Stimulated activated CD4-positive, alpha-beta T cell treated with anti-CD3 and anti-CD28 coated beads, TNF-alpha, amount 100 ng/mL, for 4 hours (primary cell): ENCODE measurements around the gene SPINDOC.

Source experiments
- DNase-seq, 3 experiments: peaks; one replicate each; pipeline ENCODE4 v3.0.0-alpha.2; 2020; ENCODE audit warnings: low read depth in 3 of 3

SPINDOC gene

DNA sequence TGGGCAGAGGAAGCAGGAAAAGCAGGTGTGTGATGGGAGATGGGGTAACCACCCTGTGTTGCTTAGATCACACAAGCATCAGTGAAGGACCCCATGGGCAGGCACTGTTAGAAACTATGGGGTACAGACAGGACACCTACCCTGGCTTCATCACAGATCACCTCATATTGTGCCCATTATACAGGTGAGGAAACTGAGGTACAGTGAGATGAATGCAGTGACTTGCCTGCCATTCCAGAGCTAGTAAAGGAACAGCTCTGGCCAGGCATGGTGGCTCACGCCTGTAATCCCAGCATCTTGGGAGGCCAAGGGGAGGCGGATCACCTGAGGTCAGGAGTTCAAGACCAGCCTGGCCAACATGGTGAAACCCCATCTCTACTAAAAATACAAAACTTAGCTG is 19.8 kb downstream of the SPINDOC start:
- no peak for DNase-seq

DNA sequence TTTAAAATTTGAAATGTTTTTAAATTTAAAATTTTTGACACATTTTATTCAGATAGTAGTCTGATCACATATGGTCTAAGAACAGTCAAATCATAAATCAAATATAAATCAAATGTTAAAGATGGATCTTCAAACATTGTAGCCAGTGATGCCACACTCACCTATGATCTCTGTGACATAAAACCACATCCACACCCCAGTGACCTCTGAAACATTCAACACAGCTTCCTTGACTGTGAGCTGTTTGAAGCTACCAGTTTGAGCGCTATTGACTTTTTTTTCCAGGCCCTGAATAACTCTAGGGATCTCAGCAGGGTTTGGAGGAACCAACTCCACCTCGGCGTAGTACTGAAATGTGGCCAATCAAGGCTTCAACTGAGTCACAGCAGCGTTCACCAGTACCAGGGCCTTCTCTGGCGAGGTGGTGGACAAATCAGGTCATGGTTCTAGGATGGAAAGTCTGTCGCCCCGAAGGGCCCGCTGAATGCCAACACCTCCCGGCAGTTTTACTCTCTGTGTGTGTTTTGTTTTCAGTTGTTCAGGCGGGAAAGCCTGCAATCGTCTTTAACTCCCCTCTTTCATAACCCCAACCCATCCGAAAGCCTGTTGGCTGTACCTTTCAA is 21.4 kb downstream of the SPINDOC start:
- no peak for DNase-seq

DNA sequence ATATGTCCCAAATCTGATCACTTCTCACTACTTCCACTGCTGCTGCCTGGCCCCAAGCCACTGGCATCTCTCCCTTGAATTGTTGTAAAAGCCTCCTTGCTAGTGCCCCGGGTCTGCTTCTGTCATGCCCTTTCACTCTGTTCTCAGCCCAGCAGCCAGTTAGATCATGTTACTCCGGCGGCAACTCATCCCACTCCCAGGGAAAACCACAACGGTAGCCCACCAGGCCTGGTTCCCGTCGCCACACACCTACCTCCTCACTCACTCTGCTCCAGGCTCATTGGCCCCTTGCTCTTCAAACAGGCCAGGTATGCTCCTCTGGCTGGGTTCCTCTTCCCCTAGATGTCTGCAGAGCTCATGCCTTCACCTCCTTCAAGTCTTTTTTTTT is 21.9 kb downstream of the SPINDOC start:
- no peak for DNase-seq

DNA sequence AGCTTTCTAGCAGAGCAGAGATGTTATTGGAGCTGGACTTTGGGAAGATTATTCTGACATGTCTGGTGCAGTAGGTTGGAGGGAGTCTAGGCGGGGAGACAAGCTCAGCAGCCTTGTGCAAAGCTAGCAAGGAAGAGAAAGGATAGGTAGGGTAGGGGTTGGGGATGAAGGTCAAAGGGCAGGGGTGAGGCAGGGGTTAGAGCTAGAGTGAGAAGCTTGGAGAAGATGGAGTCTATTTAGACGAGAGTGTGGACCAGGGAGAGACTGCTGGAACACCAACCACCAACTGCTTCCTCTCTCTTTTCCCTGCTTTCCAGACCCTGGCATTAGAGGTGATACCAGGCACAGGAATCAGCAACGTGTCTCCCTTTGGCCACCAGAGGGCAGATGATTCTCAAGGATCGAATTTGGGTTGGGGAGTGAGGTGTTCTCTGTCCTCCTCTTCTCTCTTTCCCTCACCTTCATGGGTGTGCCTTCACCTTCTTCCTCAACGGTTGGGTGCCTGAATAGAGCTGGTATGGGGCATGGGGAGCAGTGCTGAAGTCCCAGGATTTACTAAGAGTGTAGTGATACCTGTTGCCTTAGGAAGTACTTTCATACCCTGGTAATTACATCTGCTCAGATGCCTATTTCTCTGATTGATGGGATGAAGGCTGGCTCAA is 23.9 kb downstream of the SPINDOC start:
- peak in 2 of 3 experiments; percentile 58 to 61 for DNase-seq

DNA sequence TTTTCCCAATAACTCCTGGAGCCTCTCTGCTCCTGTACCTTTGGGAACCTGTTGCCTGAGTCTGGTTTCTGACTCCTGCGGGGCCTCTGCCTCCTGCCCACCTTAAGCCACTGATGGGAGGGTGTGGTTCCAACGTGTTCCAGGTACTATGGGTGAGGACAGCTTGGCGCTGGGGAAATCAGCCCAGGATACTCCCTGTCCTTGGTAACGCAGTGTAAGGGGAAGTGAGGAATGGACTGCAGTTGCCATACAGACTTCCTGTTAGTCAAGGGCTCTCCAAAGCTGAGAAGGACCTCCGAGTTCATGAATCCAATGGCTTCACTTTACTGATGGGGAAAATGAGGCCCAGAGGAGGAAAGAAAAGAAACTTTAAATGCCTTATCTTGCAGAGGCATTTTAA is 24.5 kb downstream of the SPINDOC start:
- DNase-seq: no peak

DNA sequence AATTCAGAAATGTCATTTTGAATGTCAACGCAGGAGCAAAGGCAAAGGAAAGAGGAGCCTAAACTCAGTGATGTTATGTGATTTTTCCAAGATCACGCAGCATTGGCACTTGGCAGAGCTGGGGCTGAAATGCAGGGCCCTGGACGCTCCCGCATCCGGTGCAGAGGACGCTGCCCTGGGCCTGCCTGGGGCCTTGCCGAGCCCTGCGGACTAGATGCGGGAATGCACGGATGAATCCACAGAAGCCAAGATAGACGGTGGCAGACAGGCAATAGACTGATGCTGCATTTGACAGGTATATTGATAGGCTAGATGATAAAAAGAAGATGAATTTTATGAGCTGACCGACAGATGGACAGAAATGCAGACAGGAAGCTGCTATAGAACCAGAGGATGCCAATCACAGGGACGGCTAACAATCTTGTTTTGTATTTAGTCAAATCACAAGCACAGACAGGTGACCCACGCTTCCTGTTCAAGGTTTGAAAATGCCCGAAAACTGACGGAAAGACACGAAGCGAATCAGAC is 25.0 kb downstream of the SPINDOC start:
- DNase-seq: no peak

DNA sequence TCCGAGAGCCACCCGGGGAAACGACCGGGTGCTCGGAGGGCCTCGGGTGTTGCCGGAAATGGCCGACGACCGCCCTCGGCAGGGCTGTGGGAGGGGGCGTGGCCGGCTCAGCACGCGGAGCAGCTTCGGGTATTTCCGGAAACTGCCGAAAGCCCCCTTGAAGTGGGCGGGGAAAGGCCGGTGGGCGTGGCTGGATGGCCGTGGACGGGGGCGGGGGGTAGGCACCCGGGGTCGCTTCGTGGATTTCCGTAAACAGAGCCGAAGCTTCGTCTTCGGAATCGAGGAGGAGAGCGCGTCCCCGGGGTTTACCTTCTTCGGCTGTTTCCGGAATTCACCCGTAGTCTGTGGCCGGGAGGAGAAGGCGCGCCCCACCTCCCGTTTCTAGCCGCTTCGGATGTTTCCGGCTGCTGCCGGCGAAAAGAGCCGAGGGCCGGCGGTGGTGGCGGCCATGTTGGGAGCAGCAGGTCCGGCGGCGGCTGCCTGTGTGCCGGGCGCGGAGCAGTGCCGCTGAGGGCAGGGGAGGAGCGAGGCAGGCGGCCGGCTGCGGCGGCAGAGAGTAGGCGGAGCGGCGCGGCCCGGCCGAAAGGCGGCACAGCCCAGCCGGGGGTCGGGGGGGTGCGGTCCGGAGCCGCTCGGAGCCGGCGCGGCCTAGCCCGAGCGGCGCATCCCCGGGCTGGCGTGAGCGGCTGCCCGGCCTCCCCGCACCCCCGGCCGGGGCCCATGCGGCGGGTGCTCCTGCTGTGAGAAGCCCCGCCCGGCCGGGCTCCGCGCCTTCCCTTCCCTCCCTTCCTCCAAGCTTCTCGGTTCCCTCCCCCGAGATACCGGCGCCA is 25.6 kb downstream of the SPINDOC start, which contains the start of gene MARK2:
MARK2 (plus strand) TSS at position 433 of the 830 bp plus-strand sequence; CDS start at position 830, 397 bp downstream.
- peak; percentile 99 to 100 (median 100) for DNase-seq

DNA sequence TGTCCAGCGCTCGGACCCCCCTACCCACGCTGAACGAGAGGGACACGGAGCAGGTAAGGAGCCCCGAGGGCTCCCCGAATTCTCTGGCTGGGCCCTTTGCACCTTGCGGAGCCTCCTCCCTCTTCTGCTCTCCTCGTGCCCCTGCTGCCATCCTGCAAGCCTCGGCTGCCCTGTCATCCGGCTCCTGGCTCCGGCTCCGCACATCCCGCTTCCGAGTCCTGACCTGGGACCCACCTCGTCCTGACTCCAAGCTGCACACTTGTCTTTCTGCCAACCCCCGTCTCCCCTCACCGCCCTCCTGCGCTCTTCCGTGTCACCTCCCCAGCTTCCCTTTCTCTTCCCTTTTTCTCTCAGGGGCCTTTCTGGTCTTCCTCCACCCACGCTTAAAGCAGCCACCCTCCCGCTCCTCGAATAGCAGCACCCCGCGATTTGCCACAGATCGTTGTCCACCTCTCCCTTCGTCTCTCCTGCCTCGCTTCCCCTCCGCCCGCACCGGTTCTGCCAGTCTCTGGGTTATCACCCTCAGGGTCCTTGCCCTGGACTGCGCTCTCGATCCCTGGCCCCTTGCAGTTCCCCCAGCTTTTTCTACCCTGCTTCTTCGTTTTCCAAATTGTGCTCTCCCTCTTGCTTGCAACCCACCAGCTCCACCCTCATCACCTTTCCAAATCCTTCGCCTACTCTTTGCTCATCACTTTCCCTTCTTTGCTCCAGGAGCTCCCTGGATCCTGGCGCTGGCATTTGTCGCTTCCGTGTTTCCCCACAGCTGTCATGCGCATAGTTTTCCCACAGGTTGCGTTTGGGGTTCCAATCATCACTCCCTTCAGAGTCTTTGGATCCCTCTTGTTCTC is 26.5 kb downstream of the SPINDOC start:
- DNase-seq: peak in 1 of 3 experiments; percentile 5

DNA sequence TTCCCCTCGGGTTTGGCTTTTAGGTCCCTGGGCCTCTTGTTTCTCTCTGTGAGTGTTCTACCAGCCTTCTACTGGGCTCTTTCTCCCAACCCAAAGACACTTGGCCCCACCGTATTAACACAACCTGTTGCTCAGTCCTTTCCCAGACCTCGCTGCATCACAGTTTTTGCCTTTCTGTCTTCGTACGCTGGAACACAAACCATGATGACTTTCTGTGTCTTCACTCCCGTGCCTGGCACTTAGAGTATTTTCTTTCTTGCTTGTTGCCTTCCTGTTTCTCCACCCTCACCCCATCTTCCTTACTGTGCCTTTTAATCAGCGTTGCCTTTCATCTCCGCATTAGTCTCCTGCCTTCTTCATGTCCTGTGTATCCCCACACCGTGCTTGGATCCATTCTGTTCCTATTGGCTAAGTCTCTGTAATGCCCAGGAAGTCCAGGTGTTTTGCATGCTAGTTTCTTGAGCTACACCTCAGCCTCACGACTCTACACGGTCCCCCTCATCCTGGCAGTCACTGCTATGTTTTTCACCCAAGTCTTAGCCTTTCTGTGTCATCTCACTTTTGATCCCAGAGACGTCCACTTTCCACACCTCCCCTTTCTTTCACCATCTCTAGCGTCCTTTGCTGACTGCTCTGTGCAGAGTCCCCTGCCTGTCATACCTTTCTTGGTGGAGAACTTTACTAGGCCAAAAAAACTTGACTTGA is 27.3 kb downstream of the SPINDOC start:
- DNase-seq: no peak

DNA sequence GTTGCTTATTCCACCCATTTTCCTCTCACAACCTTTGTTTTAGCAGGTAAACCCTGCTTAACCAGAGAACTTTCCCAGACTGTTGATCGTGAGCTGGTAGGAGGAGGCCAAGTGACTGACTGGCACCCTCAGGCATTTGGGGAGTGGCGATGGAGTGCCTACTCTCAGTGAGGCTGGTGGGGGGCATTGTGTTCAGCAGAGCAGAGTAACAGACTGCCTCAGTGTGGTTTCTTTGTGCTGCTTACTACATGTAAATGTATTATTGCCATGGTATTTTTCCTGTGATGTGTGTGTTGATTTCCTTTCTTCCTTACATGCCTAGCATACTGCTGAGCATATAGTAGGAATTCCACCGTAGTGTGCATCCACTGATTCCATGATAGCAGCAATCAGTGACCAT is 28.3 kb downstream of the SPINDOC start:
- no peak for DNase-seq

DNA sequence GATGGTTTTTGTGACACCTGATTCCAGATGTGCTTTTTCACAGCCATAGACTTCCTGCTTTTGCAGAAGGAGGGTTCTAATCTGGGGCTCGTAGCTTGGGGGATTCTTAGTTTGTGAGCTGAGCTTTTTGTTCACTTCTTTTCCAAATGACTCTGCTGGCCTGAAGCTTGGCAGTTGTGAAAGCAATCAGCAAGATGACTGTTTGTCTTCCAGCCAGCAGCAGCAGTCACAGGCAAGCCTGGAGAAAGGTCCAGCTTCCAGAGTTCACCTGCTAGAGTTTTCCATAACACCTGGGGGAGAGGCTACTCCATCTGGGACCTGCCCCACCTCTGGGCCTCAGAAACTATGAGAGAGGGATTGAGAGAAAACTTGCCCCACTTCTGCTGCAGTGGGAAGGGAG is 29.8 kb downstream of the SPINDOC start:
- no peak for DNase-seq

DNA sequence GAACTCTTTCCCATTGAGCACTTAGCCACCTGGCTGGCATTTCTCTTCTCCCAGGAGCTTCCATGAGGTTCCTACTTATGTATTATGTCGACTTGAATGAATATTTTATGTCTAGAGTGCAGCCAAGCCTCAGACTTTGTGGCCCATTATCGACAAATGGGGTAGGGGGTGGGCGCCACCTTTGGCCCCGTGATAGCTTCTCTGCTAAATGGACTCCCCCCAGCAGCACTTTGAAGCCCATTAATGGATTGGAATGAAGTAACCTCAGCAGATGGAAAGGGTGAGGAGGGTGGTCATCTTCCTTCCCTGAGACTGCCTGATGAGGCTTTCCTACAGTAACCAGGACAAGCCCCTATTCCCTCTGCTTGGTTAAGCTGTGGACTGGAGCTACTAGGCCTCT is 31.6 kb downstream of the SPINDOC start:
- DNase-seq: no peak

DNA sequence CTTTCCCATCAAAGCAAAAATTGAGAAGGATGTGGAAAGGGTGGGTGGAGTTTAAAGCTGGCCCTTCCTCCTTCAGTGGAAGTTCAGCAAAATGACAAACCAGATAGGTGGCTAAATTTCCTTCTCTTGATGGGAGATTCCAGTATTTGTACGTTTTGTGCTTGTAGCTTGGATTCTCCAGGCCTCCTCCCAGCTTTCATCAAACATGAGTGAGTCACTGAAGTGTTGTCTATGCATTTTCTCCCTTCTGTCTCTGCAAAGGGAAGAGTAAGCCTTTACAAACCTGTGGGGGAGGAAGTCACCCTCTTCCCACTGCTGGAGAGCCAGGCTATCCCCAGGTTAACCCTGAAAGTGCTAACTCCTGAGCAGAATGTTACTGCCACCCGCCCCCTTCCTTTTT is 32.0 kb downstream of the SPINDOC start:
- DNase-seq: no peak

DNA sequence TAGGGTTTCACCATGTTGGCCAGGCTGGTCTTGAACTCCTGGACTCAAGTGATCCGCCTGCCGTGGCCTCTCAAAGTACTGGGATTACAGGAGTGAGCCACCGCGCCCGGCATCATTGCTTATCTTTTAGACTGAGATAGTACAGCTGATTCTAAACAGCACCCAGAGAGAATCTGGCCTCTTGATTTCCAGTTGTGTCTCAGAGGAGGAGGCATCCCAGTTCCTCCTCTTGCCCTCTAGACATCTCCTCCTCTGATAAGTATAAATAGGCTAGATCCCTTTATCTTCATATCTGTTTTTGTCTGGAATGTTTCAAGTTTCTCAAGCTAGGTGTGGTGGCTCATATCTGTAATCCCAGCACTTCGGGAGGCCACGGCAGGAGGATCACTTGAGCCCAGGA is 32.7 kb downstream of the SPINDOC start:
- DNase-seq: no peak

DNA sequence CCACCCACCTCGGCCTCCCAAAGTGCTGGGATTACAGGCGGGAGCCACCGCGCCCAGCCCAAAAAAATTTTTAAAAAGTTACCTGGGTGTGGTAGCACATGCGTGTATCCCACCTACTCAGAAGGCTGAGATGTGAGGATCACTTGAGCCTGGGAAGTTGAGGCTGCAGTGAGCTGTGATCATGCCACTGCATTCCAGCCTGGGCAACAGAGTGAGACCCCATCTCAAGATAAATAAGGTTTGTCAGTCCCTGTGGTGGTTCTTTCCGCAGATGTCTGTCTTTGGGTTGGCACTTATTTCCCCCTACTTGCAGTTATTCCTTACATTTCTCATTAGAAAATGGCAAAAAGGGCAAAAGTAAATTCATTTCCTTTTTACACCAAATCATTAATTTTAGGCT is 33.6 kb downstream of the SPINDOC start:
- DNase-seq: no peak

DNA sequence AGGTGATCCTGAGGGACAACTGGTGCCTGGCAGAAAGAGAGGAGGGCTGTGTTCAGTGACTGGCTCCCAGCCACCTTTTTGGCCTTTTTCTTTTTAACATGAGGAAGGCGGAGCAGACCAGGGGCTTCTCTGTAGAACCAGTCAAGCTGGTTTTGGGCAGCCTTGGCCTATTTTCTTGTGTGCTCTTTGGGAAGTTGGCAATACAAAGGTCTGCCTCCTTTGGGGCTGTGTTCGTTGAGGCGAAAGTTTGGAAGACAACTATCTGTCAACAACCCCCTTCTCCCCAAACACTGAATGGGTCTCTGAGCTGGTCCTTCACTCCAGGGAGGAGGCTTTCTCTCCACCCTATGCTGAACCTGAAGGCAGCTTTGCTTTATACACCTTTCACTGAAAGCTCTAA is 34.1 kb downstream of the SPINDOC start:
- DNase-seq: no peak

DNA sequence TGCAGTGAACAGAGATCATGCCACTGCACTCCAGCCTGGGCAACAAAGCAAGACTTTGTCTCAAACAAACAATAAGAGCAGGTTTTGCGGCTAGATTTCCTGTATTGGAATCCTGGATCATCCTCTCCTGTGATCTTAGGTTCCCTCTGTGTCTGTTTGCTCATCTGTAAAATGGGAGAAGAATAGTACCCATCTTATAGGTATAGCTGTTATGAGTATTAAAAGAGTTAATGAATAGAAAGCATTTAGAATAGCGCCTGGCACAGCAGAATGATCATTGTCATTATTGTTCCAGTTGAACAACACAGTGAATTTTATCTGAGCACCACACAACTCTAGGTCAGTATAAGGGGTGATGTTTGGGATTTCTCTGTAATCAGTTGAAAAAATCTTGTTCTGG is 36.4 kb downstream of the SPINDOC start:
- DNase-seq: no peak

DNA sequence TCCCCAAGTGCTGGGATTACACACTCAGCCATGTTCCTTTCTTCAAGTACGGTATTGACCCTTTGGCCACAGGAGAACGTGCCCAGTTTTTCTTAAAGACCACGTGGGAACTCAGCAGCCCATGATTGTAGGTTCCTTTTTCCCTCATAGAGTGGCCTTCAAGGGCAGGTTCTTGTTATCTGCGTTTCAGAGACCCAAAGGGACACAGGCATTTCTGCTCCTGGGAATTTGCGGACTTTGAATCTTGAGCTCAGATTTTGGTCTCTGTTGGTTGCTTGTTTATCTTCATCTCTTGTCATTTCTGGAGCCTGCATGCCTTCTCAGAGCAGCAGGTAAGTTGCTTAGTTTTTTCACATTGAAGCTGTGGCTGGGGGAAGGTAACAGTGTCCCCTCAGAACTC is 37.7 kb downstream of the SPINDOC start:
- DNase-seq: no peak

DNA sequence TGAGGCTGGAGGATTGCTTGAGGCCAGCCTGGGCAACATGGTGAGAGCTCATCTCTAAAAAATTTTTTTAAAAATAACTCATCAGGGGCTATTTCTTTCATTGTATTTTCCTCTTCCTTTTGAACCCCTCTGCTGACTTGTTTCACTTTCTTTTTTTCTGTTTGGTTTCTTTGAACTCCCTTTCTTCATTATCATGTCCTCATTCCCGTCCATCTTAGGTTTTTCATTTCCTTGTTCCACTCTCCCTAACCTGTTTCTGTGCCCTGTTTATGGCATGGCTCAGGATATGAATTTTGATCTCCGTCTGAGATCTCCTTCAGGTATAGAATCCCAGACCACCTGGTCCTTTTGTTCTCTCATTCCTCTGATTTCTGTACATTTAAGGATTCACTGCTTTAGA is 38.1 kb downstream of the SPINDOC start:
- DNase-seq: no peak

DNA sequence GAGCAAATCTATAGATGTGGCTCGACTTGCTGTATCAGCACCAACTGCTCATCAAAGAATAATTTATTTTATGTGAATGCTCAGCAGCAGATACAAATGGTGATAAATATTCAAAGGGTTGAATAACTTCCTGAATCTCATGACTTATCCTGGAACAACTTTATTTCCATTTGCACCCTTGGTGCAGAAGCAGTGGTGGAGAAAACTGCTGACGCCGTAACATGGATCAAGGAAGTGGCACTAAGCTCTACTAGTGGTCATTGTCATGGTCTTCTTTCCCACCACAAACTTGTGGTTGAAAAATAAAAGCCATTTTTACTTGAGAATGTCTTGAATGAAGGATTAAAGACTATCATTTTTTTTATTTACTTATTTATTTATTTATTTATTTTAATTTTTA is 40.2 kb downstream of the SPINDOC start:
- no peak for DNase-seq

DNA sequence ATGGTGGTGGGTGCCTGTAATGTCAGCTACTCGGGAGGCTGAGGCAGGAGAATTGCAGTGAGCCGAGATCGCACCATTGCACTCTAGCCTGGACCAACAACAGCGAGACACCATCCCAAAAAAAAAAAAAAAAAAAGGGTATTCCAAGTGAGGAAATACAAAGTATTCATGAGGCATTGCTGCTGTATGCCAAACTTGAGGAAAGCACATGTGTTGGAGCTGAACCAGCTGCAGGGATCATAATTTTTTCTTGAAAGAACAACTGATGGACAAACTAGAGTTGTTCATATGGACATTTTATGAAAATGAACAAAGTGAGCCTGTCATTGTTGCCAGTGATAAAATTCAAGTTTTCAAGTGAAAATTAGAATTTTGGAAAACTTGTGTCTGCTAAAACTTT is 41.4 kb downstream of the SPINDOC start:
- DNase-seq: no peak
